GM19452 (cell line): ENCODE measurements around the gene TMEM127.
"Not testable (repeated sequence)": the region's sequence is repeated elsewhere in the genome, so short reads cannot be mapped to it uniquely, and the experiment has no call there.

Source experiments
- ATAC-seq: cut with Tn5 transposase; IDR thresholded peaks from one replicate; pipeline ENCODE4 v1.9.1; 2021; ENCODE audit not compliant: unreplicated experiment

TMEM127 gene

GRCh38 chr2:96241900-96242611 is 23.7 kb downstream of the TMEM127 start:
- peak; percentile 89 for ATAC-seq

- ATAC-seq = no peak
Observed at GRCh38 chr2:96241227-96241626, 24.6 kb downstream of the TMEM127 start.

- ATAC-seq = no peak
Observed at GRCh38 chr2:96240341-96241038, 25.3 kb downstream of the TMEM127 start.

GRCh38 chr2:96239745-96240264 is 26.0 kb downstream of the TMEM127 start:
- ATAC-seq = no peak

GRCh38 chr2:96239091-96239490 is 26.7 kb downstream of the TMEM127 start:
- no peak for ATAC-seq

GRCh38 chr2:96238266-96238665 is 27.5 kb downstream of the TMEM127 start:
- ATAC-seq = no peak

GRCh38 chr2:96236882-96237281 is 28.9 kb downstream of the TMEM127 start:
- ATAC-seq = no peak

GRCh38 chr2:96233880-96234316 is 31.9 kb downstream of the TMEM127 start:
- ATAC-seq = peak; percentile 93

GRCh38 chr2:96233436-96233835 is 32.4 kb downstream of the TMEM127 start:
- ATAC-seq = no peak

- no peak for ATAC-seq
Observed at GRCh38 chr2:96231316-96231715, 34.5 kb downstream of the TMEM127 start.

- ATAC-seq = peak; percentile 69
Observed at GRCh38 chr2:96225016-96225533, 40.7 kb downstream of the TMEM127 start.

GRCh38 chr2:96221106-96221505 is 44.7 kb downstream of the TMEM127 start:
- not testable (repeated sequence) for ATAC-seq

GRCh38 chr2:96219959-96220358 is 45.8 kb downstream of the TMEM127 start:
- ATAC-seq = not testable (repeated sequence)

- no peak for ATAC-seq
Observed at GRCh38 chr2:96218508-96219131, 47.2 kb downstream of the TMEM127 start.

- ATAC-seq = no peak
Observed at GRCh38 chr2:96214554-96214953, 51.2 kb downstream of the TMEM127 start.

GRCh38 chr2:96213379-96213778 is 52.4 kb downstream of the TMEM127 start:
- ATAC-seq = no peak

GRCh38 chr2:96212339-96212738 is 53.5 kb downstream of the TMEM127 start:
- ATAC-seq = no peak

GRCh38 chr2:96209729-96210085 is 56.1 kb downstream of the TMEM127 start:
- ATAC-seq = no peak

- ATAC-seq = no peak
Observed at GRCh38 chr2:96209011-96209728, 56.6 kb downstream of the TMEM127 start.

- ATAC-seq = peak; percentile 88
Observed at GRCh38 chr2:96208143-96209010, 57.4 kb downstream of the TMEM127 start, which contains the start of gene STARD7. Gene STARD7, minus strand, starts transcription at chr2:96208827. Its CDS starts 393 bp downstream, at chr2:96208434.
